IMR-90 (cell line): ENCODE data around the gene PMAIP1.

Experiments
- CTCF ChIP-seq: conservative IDR thresholded peaks from 2 replicates; pipeline ENCODE4 v1.5.1; 2012; ENCODE audit warnings: mild to moderate bottlenecking, low read depth, low read length, improper control_type of control experiment
- ELK1 ChIP-seq: fragments of 150-350 bp; IDR thresholded peaks from 2 replicates; pipeline ENCODE4 v1.6.1; 2016; ENCODE audit warnings: low read depth, mild to moderate bottlenecking, low read length, moderate library complexity, borderline replicate concordance
- FOS ChIP-seq: fragments of 150-350 bp; IDR thresholded peaks from 2 replicates; pipeline ENCODE4 v1.6.1; 2016; ENCODE audit warnings: low read depth, low read length
- MAZ ChIP-seq: IDR thresholded peaks from 2 replicates; pipeline ENCODE4 v1.6.1; 2012; ENCODE audit warnings: low read depth, mild to moderate bottlenecking, low read length, improper control_type of control experiment, moderate library complexity, borderline replicate concordance
- MXI1 ChIP-seq: IDR thresholded peaks from 2 replicates; pipeline ENCODE4 v1.6.1; 2012; ENCODE audit warnings: low read depth, mild to moderate bottlenecking, low read length, moderate library complexity, borderline replicate concordance
- RFX5 ChIP-seq: IDR thresholded peaks from 2 replicates; pipeline ENCODE4 v1.8.0; 2012; ENCODE audit warnings: low read depth, mild to moderate bottlenecking, low read length, moderate library complexity
- SMC3 ChIP-seq: fragments of 150-350 bp; IDR thresholded peaks from 2 replicates; pipeline ENCODE4 v1.6.1; 2016; ENCODE audit warnings: low read depth, mild to moderate bottlenecking, antibody characterized with exemption, low read length, moderate library complexity
- USF2 ChIP-seq: fragments of 150-350 bp; IDR thresholded peaks from 2 replicates; pipeline ENCODE4 v1.6.1; 2017; ENCODE audit warnings: mild to moderate bottlenecking, antibody characterized with exemption, low read length, low read depth

- TF ChIP-seq CTCF (no peak), USF2 (no peak), MXI1 (no peak), MAZ (no peak), ELK1 (no peak), SMC3 (no peak), FOS (no peak), RFX5 (no peak)
Measured at GRCh38 chr18:59942601-59943000, 42.8 kb downstream of the PMAIP1 start.
